Gastroesophageal sphincter (tissue), 3 donors: ENCODE measurements around the gene HSPA12A.

Experiments
- CTCF ChIP-seq, 4 experiments: fragments of 200-600 bp in 2 of 4; fragments of 450-650 bp in 2 of 4; sonication (generic) in 1 of 4; IDR thresholded peaks; one replicate each; pipeline ENCODE4 v1.5.1; 2017 to 2019; ENCODE audit warnings: antibody characterized with exemption in 4 of 4, mild to moderate bottlenecking in 2 of 4, moderate library complexity in 2 of 4
- POLR2A ChIP-seq, 2 donors: fragments of 450-650 bp; IDR thresholded peaks; one replicate each; pipeline ENCODE4 v1.6.1; 2017; ENCODE audit warnings: antibody characterized with exemption in 2 of 2, mild to moderate bottlenecking in 2 of 2, moderate library complexity in 1 of 2

- TF ChIP-seq CTCF (IDR thresholded peaks at IDR 0.05): no peak
- no peak for TF ChIP-seq POLR2A (IDR thresholded peaks at IDR 0.05)
Measured at GRCh38 chr10:116691635-116692034, 50.7 kb downstream of the HSPA12A start.
